ENCODE data around the gene FAM83G.
A peak's percentile ranks its signal among the peaks of the same experiment; 100 is the strongest.

FAM83G gene

DNA sequence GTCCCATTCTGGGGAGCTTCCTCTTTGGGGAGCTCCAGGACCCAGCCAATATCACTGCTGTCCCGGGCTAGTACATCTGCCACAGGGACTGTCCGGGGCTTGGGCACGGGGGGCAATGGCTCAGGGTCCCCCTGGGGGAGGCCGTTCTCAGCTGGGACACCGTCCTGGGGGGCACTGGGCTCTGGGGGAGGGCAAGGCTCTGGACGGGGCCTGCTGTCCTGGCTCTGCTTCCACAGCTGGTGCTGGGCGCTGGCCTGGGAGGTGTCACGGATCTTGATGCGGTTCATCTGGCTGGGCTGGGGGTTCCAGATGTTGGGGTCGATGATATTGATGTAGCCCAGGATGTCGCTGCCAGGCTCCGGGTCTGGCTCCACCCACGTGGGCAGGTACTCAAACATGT lies 26.5 kb downstream of the FAM83G start:
- H4K20me1 ChIP-seq = no peaks in the 10 kb centered on the region
- no peak overlapping the region for H3K4me2 ChIP-seq
- no peak overlapping the region for H3K27ac ChIP-seq
- TF ChIP-seq Cebpa-rat (IDR thresholded peaks at IDR 0.05) = no peak
- no peaks in the 10 kb centered on the region; the same call in 1 of the 2 replicates for H3K4me1 ChIP-seq
- H3K9ac ChIP-seq = no peak overlapping the region
- H3K27me3 ChIP-seq = no peaks in the 10 kb centered on the region
- H3K36me3 ChIP-seq = no peaks in the 10 kb centered on the region
- H3K4me3 ChIP-seq = no peak overlapping the region
- no peaks in the 10 kb centered on the region for H3K9me3 ChIP-seq

DNA sequence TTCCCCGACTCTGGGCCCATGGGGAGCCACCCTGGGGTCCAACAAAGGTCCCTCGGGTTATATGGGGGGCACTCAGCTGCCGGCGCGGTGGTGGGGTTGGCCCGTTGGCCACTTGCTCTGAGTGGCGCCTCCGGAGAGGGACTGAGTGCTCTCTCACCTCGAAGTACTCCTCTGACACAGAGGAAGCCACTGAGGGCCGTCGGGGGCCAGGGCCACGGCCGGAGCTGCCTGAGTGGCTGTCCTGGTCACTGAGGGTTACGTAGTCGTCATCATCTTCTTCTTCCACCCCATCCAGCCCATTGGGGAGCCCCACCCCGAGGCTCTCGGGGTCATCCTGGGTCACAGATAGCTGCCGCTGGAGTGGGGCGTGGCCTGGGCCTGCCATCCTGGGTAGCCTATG lies 26.9 kb downstream of the FAM83G start:
- Histone ChIP-seq H3K9ac (no peak overlapping the region), H3K27me3 (no peaks in the 10 kb centered on the region), H3K9me3 (no peaks in the 10 kb centered on the region), H3K4me1 (peaks cover 4% of the 10 kb centered on the region; the same call in 1 of the 2 replicates), H4K20me1 (no peaks in the 10 kb centered on the region), H3K4me3 (no peak overlapping the region), H3K36me3 (no peaks in the 10 kb centered on the region), H3K27ac (no peak overlapping the region), H3K4me2 (no peak overlapping the region)
- no peak for TF ChIP-seq Cebpa-rat (IDR thresholded peaks at IDR 0.05)

DNA sequence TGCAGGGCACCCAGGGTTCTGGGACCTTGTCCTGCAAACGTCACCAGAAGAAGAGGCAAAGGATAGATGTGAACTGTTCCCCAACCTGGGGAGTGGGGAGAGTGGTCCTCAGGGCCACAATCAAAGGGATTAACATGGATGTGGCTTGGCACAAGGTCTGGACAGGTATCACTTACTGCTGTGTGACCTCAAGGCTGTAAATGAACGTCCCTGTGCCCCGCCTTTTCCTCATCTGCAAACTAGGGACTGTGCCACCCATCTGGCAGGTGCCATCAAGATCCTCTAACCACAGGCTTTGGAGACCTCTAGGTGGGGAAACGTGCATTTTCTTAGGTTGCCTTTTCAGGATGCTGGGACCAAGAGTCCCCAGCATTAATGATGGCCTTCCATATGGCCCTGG lies 27.5 kb downstream of the FAM83G start:
- Histone ChIP-seq H4K20me1 (no peaks in the 10 kb centered on the region), H3K4me2 (no peak overlapping the region), H3K36me3 (no peaks in the 10 kb centered on the region), H3K9me3 (no peaks in the 10 kb centered on the region), H3K9ac (no peak overlapping the region), H3K27me3 (no peaks in the 10 kb centered on the region), H3K4me3 (no peak overlapping the region), H3K27ac (no peak overlapping the region), H3K4me1 (peaks cover 5% of the 10 kb centered on the region; the same call in 1 of the 2 replicates)
- TF ChIP-seq Cebpa-rat (IDR thresholded peaks at IDR 0.05) = no peak

DNA sequence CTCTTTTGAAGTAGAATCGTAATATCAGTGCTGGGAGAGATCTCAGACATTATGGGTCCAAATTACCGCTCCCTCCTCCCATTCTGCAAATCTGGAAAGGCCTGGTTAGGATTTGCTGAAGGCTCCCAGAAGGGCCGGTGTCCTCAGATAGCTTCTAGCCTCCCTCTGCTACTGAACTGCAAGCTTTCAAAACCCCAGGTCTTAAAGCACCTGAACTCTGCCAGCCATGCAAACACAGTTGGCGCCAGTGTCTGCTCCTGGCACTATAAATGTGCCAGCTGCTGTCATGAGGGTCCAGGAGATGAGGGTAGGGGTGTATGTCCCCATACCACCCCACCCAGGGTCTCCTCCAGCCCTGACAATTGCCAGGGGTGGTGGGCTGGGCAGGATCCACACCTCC lies 28.4 kb downstream of the FAM83G start:
- Histone ChIP-seq H3K27ac (no peak overlapping the region), H3K9ac (no peak overlapping the region), H4K20me1 (no peaks in the 10 kb centered on the region), H3K27me3 (no peaks in the 10 kb centered on the region), H3K4me3 (no peak overlapping the region), H3K36me3 (no peaks in the 10 kb centered on the region), H3K4me2 (no peak overlapping the region), H3K9me3 (no peaks in the 10 kb centered on the region), H3K4me1 (peaks cover 5% of the 10 kb centered on the region; the same call in 1 of the 2 replicates)
- TF ChIP-seq Cebpa-rat (IDR thresholded peaks at IDR 0.05) = no peak

DNA sequence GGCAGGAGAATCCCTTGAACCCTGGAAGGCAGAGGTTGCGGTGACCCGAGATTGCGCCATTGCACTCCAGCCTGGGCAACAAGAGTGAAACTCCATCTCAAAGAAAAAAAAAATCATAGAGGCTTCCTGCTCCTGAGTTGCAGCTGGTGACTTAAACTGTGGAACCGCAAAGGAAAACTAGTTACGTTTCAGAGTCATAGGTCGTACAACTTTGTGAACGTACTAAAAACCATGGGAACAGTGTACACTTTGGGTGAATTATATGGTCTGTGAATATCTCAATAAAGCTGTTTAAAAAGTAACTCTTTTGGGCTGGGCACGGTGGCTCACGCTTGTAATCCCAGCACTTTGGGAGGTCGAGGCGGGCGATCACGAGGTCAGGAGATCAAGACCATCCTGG lies 29.0 kb downstream of the FAM83G start:
- Histone ChIP-seq H4K20me1 (no peaks in the 10 kb centered on the region), H3K27ac (no peak overlapping the region), H3K4me2 (no peak overlapping the region), H3K4me3 (no peak overlapping the region), H3K27me3 (no peaks in the 10 kb centered on the region), H3K9ac (no peak overlapping the region), H3K4me1 (peaks cover 5% of the 10 kb centered on the region; the same call in 1 of the 2 replicates), H3K36me3 (no peaks in the 10 kb centered on the region), H3K9me3 (no peaks in the 10 kb centered on the region)
- no peak for TF ChIP-seq Cebpa-rat (IDR thresholded peaks at IDR 0.05)

DNA sequence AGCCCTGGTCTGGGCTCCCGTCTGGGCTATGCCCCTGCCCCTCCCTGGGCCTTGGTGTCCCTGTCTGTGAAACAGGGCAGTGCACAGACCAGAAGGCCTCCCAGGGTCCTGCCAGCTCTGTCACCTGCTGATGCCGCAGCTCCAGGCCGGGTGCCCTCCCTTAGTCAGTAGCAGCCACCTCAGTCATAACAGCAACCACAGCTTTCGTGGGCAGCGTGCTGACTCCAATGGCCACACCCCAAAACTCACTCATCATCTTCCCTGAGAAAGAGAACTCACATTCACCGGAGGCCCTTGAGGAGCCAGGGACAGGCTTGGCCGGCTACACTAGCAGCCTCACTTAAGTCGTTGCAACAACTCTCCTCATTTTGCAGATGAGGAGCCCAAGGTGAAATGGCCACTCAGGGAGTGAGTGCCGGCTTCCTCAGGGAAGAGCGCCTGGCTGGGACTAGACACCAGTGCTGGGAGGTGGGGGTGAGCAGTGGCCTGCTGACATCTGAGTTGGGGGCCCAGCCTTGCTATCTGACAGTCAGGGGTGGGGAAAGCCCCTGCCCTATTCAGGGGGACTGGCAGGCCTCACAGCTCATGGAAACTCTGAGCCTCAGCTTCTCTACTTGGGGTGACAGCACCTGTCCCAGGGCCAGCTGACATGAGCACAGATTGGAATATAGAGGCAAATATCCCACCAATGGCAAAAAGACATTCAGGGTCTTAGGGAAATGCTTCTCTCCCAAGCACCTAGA lies 30.0 kb downstream of the FAM83G start:
- no peaks in the 10 kb centered on the region for H3K36me3 ChIP-seq
- no peak overlapping the region for H3K4me3 ChIP-seq

DNA sequence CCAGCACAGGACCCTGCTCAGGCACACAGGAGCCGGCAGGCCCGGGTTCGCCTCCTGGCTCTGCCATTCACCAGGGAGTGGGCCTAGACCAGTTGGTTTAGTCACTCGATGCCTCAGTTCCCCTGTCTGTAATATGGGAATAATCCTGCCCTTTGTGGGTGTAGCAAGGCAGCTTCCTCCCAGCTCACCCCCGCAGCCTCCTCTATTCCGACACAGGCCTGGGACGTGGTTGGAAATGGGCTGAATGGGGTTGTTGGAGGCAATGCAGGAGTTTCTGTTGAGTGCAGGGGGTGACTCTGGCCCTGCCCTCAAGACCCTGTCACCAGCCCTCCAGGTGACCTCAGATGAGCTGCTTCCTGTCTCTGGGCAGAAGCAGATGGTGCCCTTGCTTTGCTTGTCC lies 32.8 kb downstream of the FAM83G start:
- H3K36me3 ChIP-seq = no peaks in the 10 kb centered on the region
- H3K9ac ChIP-seq = no peak overlapping the region
- no peak overlapping the region for H3K4me3 ChIP-seq
- no peaks in the 10 kb centered on the region for H4K20me1 ChIP-seq
- no peaks in the 10 kb centered on the region for H3K27me3 ChIP-seq
- TF ChIP-seq Cebpa-rat (IDR thresholded peaks at IDR 0.05) = no peak
- H3K4me2 ChIP-seq = no peak overlapping the region
- H3K27ac ChIP-seq = no peak overlapping the region
- no peaks in the 10 kb centered on the region for H3K9me3 ChIP-seq
- H3K4me1 ChIP-seq = peaks cover 29% of the 10 kb centered on the region

More for the DNA sequence above, 30.0 kb downstream of the FAM83G start:
- H3K4me2 ChIP-seq = no peak overlapping the region
- peaks cover 6% of the 10 kb centered on the region for H3K4me1 ChIP-seq
- no peak overlapping the region for H3K9ac ChIP-seq
- H3K27me3 ChIP-seq = no peaks in the 10 kb centered on the region
- H3K9me3 ChIP-seq = no peaks in the 10 kb centered on the region
- TF ChIP-seq Cebpa-rat (IDR thresholded peaks at IDR 0.05) = no peak
- no peaks in the 10 kb centered on the region for H4K20me1 ChIP-seq
- H3K27ac ChIP-seq = no peak overlapping the region

DNA sequence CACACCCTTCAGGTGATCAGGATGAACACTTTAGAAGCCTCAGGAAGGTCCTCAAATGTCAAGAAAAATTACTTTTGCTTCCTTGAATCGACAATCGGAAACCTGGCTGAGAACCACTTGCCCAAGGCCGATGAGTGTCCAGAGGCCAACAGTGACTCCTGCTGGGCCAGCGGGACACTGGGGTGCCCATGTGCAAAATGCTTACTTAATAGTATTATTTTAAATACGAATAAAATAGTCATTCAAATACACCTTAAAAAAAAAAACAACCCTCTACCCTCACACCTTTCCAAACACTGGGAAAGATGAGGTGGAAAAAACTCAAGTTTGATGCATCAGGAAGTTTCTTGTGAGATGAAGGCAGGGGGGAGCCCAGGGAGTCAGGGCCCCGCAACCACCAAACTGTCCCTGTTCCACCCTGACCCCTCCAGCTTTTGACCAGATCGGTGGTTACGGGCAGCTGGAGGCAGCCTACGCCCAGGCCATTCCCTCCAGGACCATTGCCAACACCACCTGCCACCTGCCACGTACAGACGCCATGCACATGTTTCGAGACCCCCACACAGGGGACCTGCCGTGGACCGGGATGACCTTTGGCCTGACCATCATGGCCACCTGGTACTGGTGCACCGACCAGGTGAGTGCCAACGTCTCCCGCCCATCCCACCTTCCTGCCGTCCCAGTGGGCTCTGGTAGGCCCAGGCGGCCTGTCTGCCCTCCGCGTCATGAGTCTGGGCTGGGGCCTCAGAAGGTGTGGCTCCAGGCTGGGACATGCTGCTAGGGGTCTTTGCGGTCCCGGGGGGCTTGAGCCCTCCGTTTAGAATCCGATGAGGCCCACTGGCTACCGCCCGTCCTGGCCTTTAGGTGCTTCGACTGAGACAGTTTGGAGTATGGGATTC lies 33.7 kb downstream of the FAM83G start:
- no peak overlapping the region for H3K4me2 ChIP-seq
- no peak overlapping the region for H3K9ac ChIP-seq
- H3K27ac ChIP-seq = no peak overlapping the region
- no peaks in the 10 kb centered on the region for H3K9me3 ChIP-seq
- H3K4me1 ChIP-seq = peaks cover 29% of the 10 kb centered on the region
- no peaks in the 10 kb centered on the region for H3K36me3 ChIP-seq
- H4K20me1 ChIP-seq = no peaks in the 10 kb centered on the region
- no peaks in the 10 kb centered on the region for H3K27me3 ChIP-seq
- no peak for TF ChIP-seq Cebpa-rat (IDR thresholded peaks at IDR 0.05)
- H3K4me3 ChIP-seq = no peak overlapping the region

DNA sequence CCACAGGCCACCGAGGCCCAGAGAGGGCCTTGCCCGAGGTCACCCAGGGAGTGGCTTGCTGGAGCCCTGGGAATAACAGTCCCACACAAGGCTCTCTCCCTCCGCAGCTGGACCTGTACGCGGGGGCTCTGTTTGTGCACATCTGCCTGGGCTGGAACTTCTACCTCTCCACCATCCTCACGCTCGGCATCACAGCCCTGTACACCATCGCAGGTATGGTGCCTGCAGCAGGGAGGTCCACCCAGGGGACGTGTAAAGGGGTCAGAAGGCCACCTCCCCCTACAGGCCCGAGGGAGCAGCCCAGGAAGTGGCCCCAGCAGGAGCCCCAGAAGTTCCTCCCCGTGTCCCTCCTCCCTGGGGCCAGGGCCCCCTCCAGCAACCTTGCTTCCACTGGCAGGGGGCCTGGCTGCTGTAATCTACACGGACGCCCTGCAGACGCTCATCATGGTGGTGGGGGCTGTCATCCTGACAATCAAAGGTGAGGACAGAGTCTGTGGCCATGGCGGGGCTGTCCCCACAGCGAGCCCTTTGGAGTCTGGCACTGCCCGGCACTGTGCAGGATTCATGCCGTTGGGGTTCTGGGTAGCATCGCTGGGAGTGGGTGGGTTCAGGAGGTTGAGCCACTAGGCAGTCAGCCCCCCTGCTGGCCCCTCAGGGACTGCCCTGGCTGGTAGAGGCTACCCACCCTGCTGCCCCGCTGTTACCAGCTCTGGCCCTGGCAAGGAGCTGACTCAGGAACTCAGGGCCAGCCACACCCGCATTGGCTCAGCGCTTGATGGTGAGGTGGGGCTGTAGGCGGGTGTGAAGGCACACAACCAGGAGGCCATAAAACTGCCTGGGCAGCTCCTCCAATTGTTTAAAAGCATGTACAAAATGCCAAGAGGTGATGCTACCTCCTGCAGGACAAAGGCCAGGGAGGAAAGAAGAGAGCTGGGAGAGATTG lies 35.3 kb downstream of the FAM83G start:
- Histone ChIP-seq H4K20me1 (no peaks in the 10 kb centered on the region), H3K4me2 (peak overlapping the region; percentile 71), H3K4me1 (peaks cover 29% of the 10 kb centered on the region), H3K4me3 (no peak overlapping the region), H3K9me3 (no peaks in the 10 kb centered on the region), H3K36me3 (no peaks in the 10 kb centered on the region), H3K9ac (no peak overlapping the region), H3K27me3 (no peaks in the 10 kb centered on the region), H3K27ac (peak overlapping the region; percentile 74)
- TF ChIP-seq Cebpa-rat (IDR thresholded peaks at IDR 0.05) = no peak

All from BLaER1 (cell line).